ENCODE measurements around the gene SLC16A10. TPM values are rescaled to one million over a fixed set of nuclear protein-coding genes. Genes with fewer than 3 reads are reported as not detected.

SLC16A10 gene, protein sequence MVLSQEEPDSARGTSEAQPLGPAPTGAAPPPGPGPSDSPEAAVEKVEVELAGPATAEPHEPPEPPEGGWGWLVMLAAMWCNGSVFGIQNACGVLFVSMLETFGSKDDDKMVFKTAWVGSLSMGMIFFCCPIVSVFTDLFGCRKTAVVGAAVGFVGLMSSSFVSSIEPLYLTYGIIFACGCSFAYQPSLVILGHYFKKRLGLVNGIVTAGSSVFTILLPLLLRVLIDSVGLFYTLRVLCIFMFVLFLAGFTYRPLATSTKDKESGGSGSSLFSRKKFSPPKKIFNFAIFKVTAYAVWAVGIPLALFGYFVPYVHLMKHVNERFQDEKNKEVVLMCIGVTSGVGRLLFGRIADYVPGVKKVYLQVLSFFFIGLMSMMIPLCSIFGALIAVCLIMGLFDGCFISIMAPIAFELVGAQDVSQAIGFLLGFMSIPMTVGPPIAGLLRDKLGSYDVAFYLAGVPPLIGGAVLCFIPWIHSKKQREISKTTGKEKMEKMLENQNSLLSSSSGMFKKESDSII
- total RNA-seq = 1 to 10 TPM in 1 of 4 donors, under 1 TPM in 3; 0.45 to 5.3 (median 0.70) TPM

DNA sequence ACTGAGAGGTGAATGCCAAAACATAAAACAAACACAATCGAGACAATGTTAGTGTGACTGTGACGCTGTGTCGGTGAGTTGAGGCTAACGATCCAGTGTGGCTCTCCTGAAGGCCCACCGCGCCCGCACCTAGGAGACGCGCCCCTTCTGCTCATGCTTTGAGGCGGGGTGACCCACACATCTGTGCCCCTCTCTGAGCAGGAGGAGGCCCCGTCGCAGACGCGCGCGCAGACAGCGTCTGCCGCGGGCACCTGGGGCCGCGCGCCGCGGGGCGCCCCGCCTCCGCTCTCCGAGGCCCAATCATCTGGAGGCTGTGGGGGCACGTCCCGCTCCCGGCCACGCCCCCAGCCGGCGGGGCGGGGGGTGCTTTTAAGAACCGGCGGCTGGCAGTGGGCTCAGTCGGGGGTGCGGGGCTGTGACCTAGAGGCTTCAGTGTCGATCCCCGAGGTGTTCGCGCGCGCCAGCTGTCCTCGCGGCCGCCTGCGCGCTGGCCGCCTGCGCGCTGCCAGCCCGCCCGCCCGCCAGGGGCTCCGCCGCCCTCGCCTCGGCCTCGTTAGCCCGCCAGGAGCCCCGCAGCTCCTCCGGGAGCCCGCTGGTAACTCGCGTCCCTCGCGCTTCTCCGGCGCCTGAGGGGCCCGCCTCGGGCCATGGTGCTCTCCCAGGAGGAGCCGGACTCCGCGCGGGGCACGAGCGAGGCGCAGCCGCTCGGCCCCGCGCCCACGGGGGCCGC is at the start of gene SLC16A10:
Gene SLC16A10, plus strand, starts transcription at position 398 of the 730 bp plus-strand sequence. Its CDS starts 250 bp downstream, at position 648.
- H3K27me3 ChIP-seq = peaks cover 0 to 67% (median 32%) of the 10 kb centered on the region in 4 donors
- 2% methylated on average over 9 of the region's 86 CpGs for WGBS
- intact Hi-C loops (cut with DNase I) = no loop called here
- no peaks in the 10 kb centered on the region for H3K9me3 ChIP-seq
- TF ChIP-seq, protein P1, sequence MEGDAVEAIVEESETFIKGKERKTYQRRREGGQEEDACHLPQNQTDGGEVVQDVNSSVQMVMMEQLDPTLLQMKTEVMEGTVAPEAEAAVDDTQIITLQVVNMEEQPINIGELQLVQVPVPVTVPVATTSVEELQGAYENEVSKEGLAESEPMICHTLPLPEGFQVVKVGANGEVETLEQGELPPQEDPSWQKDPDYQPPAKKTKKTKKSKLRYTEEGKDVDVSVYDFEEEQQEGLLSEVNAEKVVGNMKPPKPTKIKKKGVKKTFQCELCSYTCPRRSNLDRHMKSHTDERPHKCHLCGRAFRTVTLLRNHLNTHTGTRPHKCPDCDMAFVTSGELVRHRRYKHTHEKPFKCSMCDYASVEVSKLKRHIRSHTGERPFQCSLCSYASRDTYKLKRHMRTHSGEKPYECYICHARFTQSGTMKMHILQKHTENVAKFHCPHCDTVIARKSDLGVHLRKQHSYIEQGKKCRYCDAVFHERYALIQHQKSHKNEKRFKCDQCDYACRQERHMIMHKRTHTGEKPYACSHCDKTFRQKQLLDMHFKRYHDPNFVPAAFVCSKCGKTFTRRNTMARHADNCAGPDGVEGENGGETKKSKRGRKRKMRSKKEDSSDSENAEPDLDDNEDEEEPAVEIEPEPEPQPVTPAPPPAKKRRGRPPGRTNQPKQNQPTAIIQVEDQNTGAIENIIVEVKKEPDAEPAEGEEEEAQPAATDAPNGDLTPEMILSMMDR (IDR thresholded peaks at IDR 0.05) = no peak
- no peak for TF ChIP-seq POLR2AphosphoS5 (IDR thresholded peaks at IDR 0.05)
- no peak for TF ChIP-seq POLR2A (IDR thresholded peaks at IDR 0.05; ENCODE audit: low read depth)
- TF ChIP-seq EP300 (IDR thresholded peaks at IDR 0.05) = no peak
- no peaks in the 10 kb centered on the region for H3K36me3 ChIP-seq
- peak within 1 kb of the TSS; percentile 59 to 68 (median 62) for H3K4me3 ChIP-seq
- peaks cover 0 to 26% (median 23%) of the 10 kb centered on the region in 4 donors for H3K4me1 ChIP-seq
- no peak within 1 kb of the TSS for H3K27ac ChIP-seq (replicated peaks in 1 of 4)
- no peak for DNase-seq (ENCODE audit: extremely low spot score)

DNA sequence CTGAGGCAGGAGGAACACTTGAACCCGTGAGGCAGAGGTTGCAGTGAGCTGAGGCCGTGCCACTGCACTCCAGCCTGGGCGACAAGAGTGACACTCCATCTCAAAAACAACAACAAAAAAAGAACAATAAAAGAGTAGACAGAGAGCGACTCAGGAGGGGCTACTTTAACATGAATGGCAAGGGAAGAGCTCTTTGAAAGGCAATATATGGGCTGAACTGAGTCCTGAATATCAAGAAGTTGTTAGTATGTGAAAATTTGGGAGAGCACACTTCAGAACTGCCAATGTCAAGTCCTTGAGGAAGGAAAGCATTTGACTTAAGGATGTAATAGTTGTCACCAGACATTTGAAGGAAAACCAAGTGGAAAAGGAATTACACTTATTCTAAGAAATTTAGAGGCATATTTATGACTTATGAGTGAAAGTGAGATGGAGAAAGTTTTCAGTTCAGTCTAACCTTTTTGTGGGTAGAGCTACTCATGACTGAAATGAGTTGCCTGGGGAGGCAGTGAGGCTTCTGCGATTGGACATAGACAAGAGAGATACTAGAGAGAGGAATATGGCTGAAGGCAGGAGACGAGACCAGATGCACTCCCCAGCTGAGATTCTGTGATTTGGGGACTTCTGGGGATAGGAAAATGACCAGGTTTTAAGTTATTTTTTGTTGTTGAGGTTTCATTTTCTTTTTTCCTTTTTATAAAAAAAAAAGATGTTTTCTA is 48.6 kb upstream of the SLC16A10 start:
- Histone ChIP-seq H3K9me3 (no peaks in the 10 kb centered on the region), H3K27me3 (peaks cover 0 to 5% (median 0%) of the 10 kb centered on the region in 4 donors), H3K27ac (replicated peaks in 1 of 4) (no peak overlapping the region), H3K36me3 (no peaks in the 10 kb centered on the region), H3K4me1 (no peaks in the 10 kb centered on the region), H3K4me3 (no peak overlapping the region)
- no peak for TF ChIP-seq POLR2AphosphoS5 (IDR thresholded peaks at IDR 0.05)
- no peak for TF ChIP-seq POLR2A (IDR thresholded peaks at IDR 0.05; ENCODE audit: low read depth)
- TF ChIP-seq, protein P1 (IDR thresholded peaks at IDR 0.05) = no peak
- no peak for TF ChIP-seq EP300 (IDR thresholded peaks at IDR 0.05)
- WGBS = 88% methylated on average over 6 of the region's 6 CpGs
- intact Hi-C loops (cut with DNase I) = no loop called here
- peak; percentile 81 for DNase-seq (ENCODE audit: extremely low spot score)

DNA sequence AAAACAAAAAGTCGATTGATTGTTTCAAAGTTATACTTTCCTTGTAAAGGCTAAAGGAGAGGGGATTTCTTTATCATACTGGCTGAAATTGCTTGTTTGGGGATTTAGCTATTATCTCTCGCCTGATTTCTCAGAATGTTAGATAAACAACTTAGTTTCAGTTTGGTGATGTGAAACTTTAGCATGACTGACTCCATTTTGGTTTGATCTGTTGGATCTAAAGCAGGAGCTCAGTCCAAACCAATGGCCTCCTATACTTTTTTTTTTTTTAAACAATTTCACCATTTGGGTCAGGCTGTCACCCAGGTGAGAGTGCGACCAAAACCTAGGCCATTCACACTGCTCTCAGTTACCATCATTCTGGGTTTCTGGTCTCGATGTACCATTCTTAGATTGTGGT is 45.4 kb upstream of the SLC16A10 start:
- no peaks in the 10 kb centered on the region for H3K36me3 ChIP-seq
- no peak for DNase-seq (ENCODE audit: extremely low spot score)
- TF ChIP-seq POLR2AphosphoS5 (IDR thresholded peaks at IDR 0.05) (no peak), EP300 (IDR thresholded peaks at IDR 0.05) (no peak), POLR2A (IDR thresholded peaks at IDR 0.05; ENCODE audit: low read depth) (no peak)
- H3K27me3 ChIP-seq = no peaks in the 10 kb centered on the region
- 94% methylated on average over 4 of the region's 4 CpGs for WGBS
- no peaks in the 10 kb centered on the region for H3K4me1 ChIP-seq
- H3K4me3 ChIP-seq = no peak overlapping the region
- no peak overlapping the region for H3K27ac ChIP-seq (replicated peaks in 1 of 4)
- no peaks in the 10 kb centered on the region for H3K9me3 ChIP-seq
- intact Hi-C loops (cut with DNase I) = no loop called here

DNA sequence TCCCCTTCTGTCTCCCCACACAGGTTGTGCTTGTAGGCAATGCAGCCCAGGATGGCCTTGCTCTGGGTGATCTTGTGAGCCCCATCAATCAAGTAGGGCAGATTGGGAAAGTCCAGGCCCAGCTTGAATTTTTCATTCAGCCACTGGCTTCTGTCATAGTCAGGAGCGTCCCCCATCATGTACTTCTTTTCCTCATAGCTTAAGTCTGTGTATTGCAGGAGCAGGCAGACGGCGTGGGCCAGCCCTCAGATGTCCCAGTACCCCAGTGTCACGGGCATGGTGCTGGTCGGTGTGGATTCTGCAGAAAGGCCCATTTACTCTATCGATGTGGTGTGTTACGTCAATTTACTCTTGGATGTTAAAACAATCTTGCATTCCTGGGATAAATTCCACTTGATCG is 40.1 kb upstream of the SLC16A10 start:
- Histone ChIP-seq H3K27ac (replicated peaks in 1 of 4) (no peak overlapping the region), H3K36me3 (no peaks in the 10 kb centered on the region), H3K4me1 (peaks cover 0 to 4% (median 0%) of the 10 kb centered on the region in 4 donors), H3K4me3 (no peak overlapping the region), H3K27me3 (no peaks in the 10 kb centered on the region), H3K9me3 (no peaks in the 10 kb centered on the region)
- TF ChIP-seq POLR2AphosphoS5 (IDR thresholded peaks at IDR 0.05) (no peak), EP300 (IDR thresholded peaks at IDR 0.05) (no peak), POLR2A (IDR thresholded peaks at IDR 0.05; ENCODE audit: low read depth) (no peak)
- TF ChIP-seq, protein P1 (IDR thresholded peaks at IDR 0.05) = no peak
- 88% methylated on average over 8 of the region's 8 CpGs for WGBS
- intact Hi-C loops (cut with DNase I) = no loop called here
- peak; percentile 60 for DNase-seq (ENCODE audit: extremely low spot score)
